PC-9 (cell line): ENCODE results near the gene NRG2. TPM values are rescaled to one million over a fixed set of nuclear protein-coding genes. Genes with fewer than 3 reads are reported as not detected.

Experiments
- BruUV-seq: library from RNA; stranded (reverse); fragments of 400-500 nt; replicated peaks from 2 replicates; lab custom pipeline; 2021; lab: Mats Ljungman, UMichigan
- CTCF ChIA-PET: fragments of 300-600 bp; sonication (Branson Sonifier 250); formaldehyde crosslinking; loops from one replicate; lab custom pipeline; 2022; ENCODE audit warnings: antibody characterized with exemption; lab: Charles Lee
- POLR2A ChIA-PET: fragments of 300-600 bp; sonication (Branson Sonifier 250); formaldehyde crosslinking; loops from one replicate; lab custom pipeline; 2022; ENCODE audit warnings: antibody characterized with exemption; ENCODE audit not compliant: unreplicated experiment; lab: Charles Lee
- DNase-seq, 2 experiments: peaks; one replicate each; pipeline versions ENCODE4 v3.0.0 to v3.0.0-alpha.2; 2015 to 2022; ENCODE audit warnings: mixed read lengths in 1 of 2
- H2AFZ ChIP-seq: fragments of 200-600 bp; sonication (generic); 2 replicates; pipeline ENCODE4 v1.8.1; 2017; ENCODE audit warnings: antibody characterized with exemption
- H3F3A ChIP-seq: fragments of 200-600 bp; sonication (generic); 2 replicates; pipeline ENCODE4 v1.8.1; 2017; ENCODE audit warnings: antibody characterized with exemption, mild to moderate bottlenecking, low read depth; ENCODE audit not compliant: insufficient read depth
- H3K27ac ChIP-seq: fragments of 200-600 bp; sonication (generic); 2 replicates; pipeline ENCODE4 v1.6.1; 2016; ENCODE audit warnings: mixed run types
- H3K27me3 ChIP-seq: fragments of 200-600 bp; sonication (generic); 2 replicates; pipeline ENCODE4 v1.6.1; 2016; ENCODE audit warnings: low read depth, mixed run types; ENCODE audit not compliant: insufficient read depth
- H3K36me3 ChIP-seq: fragments of 200-600 bp; sonication (generic); 2 replicates; pipeline ENCODE4 v1.6.1; 2016; ENCODE audit warnings: low read depth, mixed run types
- H3K4me1 ChIP-seq: fragments of 200-600 bp; sonication (generic); replicated peaks from 2 replicates; pipeline ENCODE4 v1.6.1; 2016; ENCODE audit warnings: mixed run types; ENCODE audit not compliant: insufficient read depth
- H3K4me2 ChIP-seq: fragments of 200-600 bp; sonication (generic); 2 replicates; pipeline ENCODE4 v1.6.1; 2017; ENCODE audit warnings: mixed run types
- H3K4me3 ChIP-seq: fragments of 200-600 bp; sonication (generic); 2 replicates; pipeline ENCODE4 v1.6.1; 2016; ENCODE audit warnings: mixed run types
- H3K79me2 ChIP-seq: fragments of 200-600 bp; sonication (generic); 2 replicates; pipeline ENCODE4 v1.6.1; 2017; ENCODE audit warnings: low read depth, mixed run types
- H3K9me2 ChIP-seq: fragments of 200-600 bp; sonication (generic); 2 replicates; pipeline ENCODE4 v1.8.1; 2017; ENCODE audit warnings: mild to moderate bottlenecking; ENCODE audit not compliant: insufficient read depth
- H3K9me3 ChIP-seq: fragments of 200-600 bp; sonication (generic); 2 replicates; pipeline ENCODE4 v1.8.1; 2016; ENCODE audit warnings: low read depth; ENCODE audit not compliant: insufficient read depth
- H4K20me1 ChIP-seq: fragments of 200-600 bp; sonication (generic); 2 replicates; pipeline ENCODE4 v1.8.1; 2017; ENCODE audit not compliant: insufficient read depth
- CTCF ChIP-seq: fragments of 200-600 bp; sonication (generic); conservative IDR thresholded peaks from 2 replicates; pipeline ENCODE4 v1.6.1; 2017; ENCODE audit warnings: mixed run types, antibody characterized with exemption, mild to moderate bottlenecking, moderate library complexity
- EZH2 ChIP-seq: fragments of 200-600 bp; sonication (generic); IDR thresholded peaks from 2 replicates; pipeline ENCODE4 v1.8.0; 2017; ENCODE audit warnings: antibody characterized with exemption, low read depth
- intact Hi-C: fragments of 100-400 bp; cut with micrococcal nuclease; formaldehyde crosslinking; loops from one replicate; pipeline ENCODE4 v1.10.0; 2022; ENCODE audit not compliant: unreplicated experiment
- total RNA-seq: library from RNA; stranded (reverse); gene quantifications from 2 replicates; pipeline ENCODE4 v1.2.3, GENCODE V29; 2021

The NRG2 gene
- total RNA-seq, 1 experiment from 2014 or later, result not detected

GRCh38 chr5:139925650-139926640 lies 117.2 kb downstream of the NRG2 start:
- no TSS peak for BruUV-seq
- Histone ChIP-seq H4K20me1 (no peaks in the 10 kb centered on the region), H3K4me3 (no peak overlapping the region), H3K4me1 (no peaks in the 10 kb centered on the region), H3K36me3 (no peaks in the 10 kb centered on the region), H3K79me2 (no peaks in the 10 kb centered on the region), H3F3A (no peaks in the 10 kb centered on the region), H3K9me2 (no peaks in the 10 kb centered on the region), H3K4me2 (no peak overlapping the region), H3K9me3 (no peaks in the 10 kb centered on the region), H2AFZ (no peak overlapping the region), H3K27ac (no peak overlapping the region), H3K27me3 (no peaks in the 10 kb centered on the region)
- ChIA-PET POLR2A (no interaction called here), CTCF (no interaction called here)
- intact Hi-C loops, result no loop called here
- no peak for DNase-seq
- TF ChIP-seq CTCF, result no peak
- TF ChIP-seq EZH2, result no peak

GRCh38 chr5:139925216-139925562 lies 117.9 kb downstream of the NRG2 start:
- ChIA-PET POLR2A (no interaction called here), CTCF (no interaction called here)
- Histone ChIP-seq H3F3A (no peaks in the 10 kb centered on the region), H3K27ac (no peak overlapping the region), H3K79me2 (no peaks in the 10 kb centered on the region), H4K20me1 (no peaks in the 10 kb centered on the region), H3K36me3 (no peaks in the 10 kb centered on the region), H3K9me2 (no peaks in the 10 kb centered on the region), H2AFZ (no peak overlapping the region), H3K4me1 (no peaks in the 10 kb centered on the region), H3K4me3 (no peak overlapping the region), H3K9me3 (no peaks in the 10 kb centered on the region), H3K4me2 (no peak overlapping the region), H3K27me3 (no peaks in the 10 kb centered on the region)
- DNase-seq, result no peak
- intact Hi-C loops, result no loop called here
- TF ChIP-seq EZH2 (no peak), CTCF (no peak)
- no TSS peak for BruUV-seq

- intact Hi-C loops, result no loop called here
- Histone ChIP-seq H3K9me3 (no peaks in the 10 kb centered on the region), H3K27ac (no peak overlapping the region), H3F3A (no peaks in the 10 kb centered on the region), H3K4me3 (no peak overlapping the region), H3K27me3 (no peaks in the 10 kb centered on the region), H3K4me1 (no peaks in the 10 kb centered on the region), H4K20me1 (no peaks in the 10 kb centered on the region), H3K9me2 (no peaks in the 10 kb centered on the region), H2AFZ (no peak overlapping the region), H3K4me2 (no peak overlapping the region), H3K79me2 (no peaks in the 10 kb centered on the region), H3K36me3 (no peaks in the 10 kb centered on the region)
- no peak for DNase-seq
- CTCF ChIA-PET, result no interaction called here
- POLR2A ChIA-PET, result no interaction called here
- BruUV-seq, result no TSS peak
- TF ChIP-seq CTCF, result no peak
- no peak for TF ChIP-seq EZH2
Measured at GRCh38 chr5:139924294-139925215, 118.5 kb downstream of the NRG2 start.
